Stimulated activated CD8-positive, alpha-beta memory T cell treated with anti-CD3 and anti-CD28 coated beads, Interleukin-7, amount 100 ng/mL, for 1 hour (primary cell): Measurements from ENCODE around the gene DCPS.
"Not testable (repeated sequence)": the region's sequence is repeated elsewhere in the genome, so short reads cannot be mapped to it uniquely, and the experiment has no call there.

Experiments used
- DNase-seq, 2 donors: peaks; one replicate each; pipeline ENCODE4 v3.0.0-alpha.2; 2020; ENCODE audit warnings: low read depth in 2 of 2

DCPS gene

DNA sequence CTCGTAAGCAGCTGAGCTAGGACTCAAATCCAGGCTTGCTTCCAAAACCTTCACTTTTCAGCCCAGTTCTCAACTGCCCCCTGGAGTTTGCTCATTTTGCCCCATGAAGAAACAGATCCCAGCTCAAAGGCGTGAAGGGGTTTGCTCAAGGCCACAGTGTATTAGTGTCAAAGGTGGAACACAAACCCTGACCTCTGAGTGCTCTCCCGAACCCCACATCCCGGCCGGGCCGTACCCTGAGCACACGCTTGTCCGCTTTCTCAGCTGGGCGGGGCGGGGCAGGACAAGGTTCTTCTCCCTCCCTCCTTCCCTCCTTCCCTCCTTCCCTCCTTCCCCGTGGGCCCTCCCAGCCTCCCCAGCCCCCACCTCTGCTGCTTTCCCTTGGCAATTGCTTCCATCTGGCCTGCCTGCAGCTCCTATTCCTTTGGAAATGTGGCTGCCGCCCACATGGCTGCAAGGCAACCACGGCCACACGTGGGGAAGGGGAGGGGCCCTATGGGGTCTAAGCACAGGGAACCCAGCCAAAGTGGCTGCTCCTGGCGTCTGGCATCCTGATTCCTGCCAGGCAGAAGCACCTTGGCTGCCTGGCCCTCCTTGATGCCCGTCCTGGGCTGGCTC lies 55.7 kb downstream of the DCPS start:
- DNase-seq: no peak

DNA sequence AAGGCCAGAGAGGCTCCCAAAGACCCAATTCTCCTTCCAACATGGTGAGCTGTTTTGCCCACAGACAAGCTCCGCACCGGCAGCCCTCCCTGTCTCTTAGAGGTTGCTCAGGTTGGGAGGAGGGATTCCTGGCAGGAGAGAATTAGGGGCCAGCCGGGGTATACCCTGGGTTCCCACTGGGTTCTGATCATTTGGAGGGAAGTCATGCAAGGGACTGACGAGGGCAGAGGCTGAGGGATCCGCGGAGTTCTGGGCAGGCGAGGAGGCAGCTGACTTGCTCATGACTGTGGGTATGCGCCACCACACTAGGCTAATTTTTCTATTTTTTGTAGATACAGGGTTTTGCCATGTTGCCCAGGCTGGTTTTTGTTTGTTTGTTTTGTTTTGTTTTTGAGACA lies 56.2 kb downstream of the DCPS start:
- DNase-seq: no peak

DNA sequence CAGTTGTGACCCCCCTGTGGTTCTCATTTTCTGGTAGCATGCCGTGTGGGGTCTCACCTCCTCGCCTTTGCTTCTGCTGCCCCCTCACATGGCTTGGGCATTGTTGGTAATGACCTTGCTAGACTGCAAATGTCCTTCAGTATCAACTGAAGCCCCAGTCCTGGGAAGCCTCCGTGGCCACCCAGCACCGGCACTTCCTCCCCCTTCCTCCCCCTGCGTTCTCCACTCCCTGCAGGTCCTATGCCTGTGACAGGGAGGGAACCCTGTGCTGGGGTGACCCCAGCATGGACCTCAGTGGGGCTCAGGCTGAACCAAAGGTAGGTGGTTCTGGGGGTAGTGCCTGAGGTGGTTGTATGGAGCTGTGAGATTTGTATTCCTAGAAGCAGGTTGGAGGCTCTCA lies 57.5 kb downstream of the DCPS start:
- no peak for DNase-seq

DNA sequence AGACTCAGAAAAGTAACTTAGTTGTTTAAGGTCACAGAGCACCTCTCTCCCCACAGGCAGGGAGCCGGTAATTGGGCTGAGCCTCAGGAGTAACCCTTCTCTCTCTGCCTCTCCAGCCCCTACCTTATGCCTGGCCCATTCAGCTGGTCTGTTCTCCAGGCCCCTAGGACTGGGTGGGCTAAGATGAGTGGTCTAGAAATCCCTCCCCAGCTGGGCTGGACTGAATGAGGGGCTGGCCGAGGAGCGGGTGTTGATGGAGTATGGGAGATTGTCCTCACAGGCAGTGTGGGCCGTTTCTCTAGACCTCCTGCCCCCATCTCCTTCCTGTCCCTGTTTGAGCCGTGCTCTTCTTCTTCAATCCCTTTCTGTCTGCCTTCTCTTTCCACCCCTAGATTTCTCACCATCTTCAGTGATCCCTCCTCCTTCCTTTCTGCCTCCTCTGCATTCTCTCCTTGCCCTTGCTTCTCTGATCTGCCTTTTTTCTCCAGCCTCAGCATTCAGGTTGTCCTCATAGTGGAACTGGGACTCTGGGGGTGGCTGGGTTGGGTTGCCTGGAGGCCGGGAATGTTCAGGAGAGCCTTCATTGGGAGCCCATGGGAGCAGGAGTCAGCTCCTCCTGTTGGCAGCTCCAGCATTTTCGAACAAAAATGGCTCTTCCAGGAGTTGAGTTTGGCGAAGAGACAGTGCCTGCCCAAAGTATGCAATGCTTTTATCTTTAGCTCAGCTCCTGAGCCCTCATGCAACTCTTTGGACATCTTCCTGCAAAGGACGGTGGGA lies 59.2 kb downstream of the DCPS start:
- DNase-seq: no peak

DNA sequence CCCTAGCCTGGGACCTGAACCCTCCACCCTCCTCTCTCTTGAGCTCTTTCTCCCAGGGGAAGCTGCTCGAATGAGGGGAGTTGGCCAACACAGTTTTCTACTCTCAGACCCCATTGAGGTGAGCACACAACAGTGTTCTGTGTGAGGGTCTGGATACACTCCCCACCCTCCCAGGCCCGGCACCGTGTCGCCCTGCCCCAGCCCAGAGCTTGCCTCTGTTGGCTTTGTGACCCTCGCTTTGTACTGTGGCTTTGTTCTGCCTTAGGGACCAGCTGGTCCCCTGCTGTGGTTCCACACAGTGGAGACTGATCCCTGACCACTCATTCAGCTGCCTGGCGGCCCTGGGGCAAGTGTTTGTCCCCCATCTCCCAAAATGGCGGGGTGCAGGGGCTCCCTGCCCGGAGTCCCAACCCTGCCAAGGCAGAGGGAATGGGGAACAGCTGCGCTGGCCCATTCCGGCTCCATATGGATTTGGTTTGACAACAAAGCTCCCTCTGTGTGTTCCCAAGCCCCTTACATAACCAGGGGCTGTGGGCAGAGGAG lies 59.9 kb downstream of the DCPS start:
- DNase-seq: no peak

DNA sequence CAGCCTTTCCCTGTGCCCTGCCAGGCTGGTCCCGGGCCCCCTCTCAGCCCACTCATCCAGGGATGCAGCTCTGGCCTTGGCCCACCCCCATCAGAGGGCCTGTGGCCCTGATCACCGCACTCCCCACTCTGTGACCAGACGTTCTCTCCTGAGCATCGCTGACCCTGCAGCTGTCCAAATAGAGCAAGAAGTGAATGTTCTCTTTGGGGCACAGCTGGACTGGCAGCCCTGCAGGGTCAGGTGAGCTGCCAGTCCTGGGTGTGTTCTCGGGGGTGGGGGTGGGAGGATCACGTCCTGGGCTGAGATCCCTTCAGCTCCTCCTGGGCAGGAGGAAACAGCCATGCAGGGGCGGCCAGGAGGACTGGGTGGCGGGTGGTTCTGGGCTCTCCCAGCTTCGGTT lies 60.9 kb downstream of the DCPS start:
- DNase-seq: not testable (repeated sequence)

DNA sequence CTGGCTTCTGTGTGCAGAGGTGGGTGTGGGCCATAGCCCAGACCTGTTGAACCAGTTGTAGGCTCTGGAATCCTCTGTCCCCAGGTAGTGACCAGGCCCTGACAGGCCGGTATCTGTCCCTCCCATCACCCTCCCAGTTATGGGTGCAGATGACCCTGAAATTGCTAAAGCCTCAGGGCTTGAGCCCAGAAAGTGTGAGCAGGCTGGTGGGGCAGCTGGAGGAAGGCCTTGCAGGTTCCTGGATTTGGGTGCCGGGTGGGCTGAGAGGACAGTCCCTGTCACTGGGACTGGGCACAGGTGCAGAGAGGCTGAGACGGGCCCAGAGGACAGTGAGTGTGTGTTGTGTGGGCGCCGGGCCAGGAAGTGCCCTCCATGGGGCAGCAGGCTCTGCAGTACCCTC lies 61.6 kb downstream of the DCPS start:
- not testable (repeated sequence) for DNase-seq

DNA sequence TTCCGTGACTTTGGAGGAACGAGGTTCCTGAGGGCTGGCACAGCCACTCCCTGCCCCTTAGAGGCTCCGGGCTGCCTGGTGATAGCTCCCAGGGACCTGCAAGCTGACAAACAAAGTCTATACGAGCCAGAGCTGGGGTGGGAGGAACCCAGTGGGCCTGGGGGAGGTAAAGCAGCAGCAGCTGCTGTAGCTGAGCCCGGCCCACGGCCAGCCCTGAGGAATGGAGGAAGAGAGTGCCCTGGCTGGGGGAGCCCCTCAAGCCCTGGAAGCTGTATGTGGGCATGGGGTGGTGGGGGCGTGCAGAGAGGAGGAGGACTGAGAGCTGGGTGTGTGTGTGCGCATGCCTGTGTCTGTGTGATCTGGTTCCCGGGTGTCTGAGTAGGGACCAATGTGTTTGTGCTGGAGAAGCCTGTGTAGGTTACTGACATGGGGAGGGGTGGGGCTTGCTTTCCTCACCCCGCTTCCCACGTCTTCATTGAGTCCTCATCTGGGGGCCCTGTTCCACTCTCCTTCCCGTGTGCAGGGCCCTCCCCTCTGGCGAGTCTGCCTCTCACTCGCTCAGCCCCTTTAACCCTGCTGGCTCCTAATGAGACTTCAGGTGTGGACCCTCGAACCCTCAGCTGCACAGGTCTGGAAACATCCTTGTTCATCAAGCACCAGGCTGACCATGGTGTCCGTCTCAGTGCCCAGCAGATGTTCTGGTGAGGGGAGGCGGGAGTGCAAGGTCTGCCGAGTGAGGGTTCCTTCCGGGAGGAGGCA lies 62.4 kb downstream of the DCPS start:
- DNase-seq: no peak

DNA sequence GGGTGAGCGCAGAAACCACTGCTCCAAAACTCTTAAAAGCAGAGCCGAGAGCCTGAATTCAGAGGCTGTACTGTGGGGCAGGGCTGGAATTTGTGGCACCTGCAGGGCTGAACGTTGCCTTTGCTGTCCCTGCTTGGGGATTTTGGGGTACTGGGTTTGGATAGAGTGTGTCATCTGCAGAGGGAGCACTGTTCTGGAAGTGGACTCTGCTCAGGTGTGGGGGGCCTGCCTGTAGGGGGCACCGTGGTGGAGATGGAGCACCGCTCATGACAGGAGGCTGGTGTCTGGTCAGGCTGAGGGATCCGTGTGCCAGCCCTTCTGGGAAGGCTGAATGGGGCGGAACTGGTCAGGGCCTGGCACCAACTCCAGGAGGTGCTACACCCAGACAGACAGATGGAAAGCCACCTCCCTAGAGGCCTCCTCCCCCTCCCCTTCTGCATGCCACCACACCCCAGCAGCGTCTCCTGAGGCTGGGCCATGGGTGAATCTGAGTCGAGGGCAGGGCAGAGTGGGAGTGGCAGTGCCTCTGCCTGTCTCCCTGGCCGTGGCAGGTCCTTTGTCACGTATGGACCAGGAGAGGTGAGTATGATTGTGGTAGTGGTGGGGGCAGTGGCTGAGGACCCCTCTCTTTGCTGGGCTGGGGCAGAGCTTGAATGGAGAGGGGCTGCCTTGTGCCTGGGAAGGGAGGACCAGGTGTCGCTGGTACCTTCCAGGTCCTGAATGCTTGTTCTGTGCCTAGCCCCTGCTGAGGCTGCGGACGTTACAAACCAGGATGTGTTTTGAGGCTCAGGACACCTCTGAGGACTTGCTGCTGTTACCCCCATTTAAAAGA lies 63.2 kb downstream of the DCPS start:
- DNase-seq: not testable (repeated sequence)

DNA sequence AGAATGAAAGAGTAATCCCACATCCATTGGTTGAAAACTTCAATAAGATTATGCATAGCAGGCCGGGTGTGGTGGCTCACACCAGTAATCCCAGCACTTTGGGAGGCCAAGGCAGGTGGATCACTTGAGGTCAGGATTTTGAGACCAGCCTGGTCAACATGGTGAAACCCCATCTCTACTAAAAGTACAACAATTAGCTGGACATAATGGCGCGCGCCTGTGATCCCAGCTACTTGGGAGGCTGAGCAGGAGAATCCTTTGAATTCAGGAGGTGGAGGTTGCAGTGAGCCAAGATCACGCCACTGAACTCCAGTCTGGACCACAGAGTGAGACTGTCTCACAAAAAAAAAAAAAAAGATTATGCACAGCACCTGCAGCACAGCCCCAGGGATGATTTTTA lies 63.9 kb downstream of the DCPS start:
- not testable (repeated sequence) for DNase-seq

DNA sequence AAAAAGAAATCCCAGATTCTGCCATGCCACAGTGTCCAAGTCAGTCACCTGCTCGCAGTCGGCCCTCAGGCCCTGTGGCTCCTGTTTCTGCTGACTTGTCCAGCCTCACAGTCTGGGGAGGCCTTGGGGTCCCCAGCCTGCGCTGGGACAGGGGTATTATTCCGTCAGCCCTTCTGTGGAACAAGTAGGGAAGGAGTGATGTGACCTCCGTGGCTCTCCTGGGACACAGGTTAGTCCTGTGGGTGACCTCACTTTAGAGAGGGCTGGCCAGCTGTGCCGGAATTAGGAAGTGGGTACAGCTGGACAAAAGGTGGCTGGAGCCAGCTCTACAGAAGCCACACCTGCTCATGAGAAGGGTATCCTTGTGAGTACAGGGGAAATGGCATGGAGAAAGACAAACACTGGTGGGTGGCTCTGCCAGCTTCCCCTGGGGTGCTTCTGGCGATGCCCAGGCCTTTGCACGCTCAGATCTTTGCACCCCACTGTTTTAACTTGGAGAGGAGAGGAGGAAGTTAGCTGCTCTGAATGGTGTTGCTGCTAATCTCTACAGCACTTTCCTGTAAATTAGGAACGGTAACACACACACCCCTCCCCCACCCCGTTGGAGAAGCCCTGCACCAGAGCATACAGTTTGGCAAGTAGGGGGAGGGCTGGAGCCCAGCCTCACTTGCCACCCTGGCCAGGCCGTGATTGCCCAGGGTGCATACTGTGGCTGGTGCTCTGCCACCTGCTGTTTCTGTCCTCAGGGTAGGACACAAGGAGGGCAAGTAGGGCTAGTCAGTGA lies 64.7 kb downstream of the DCPS start:
- not testable (repeated sequence) for DNase-seq

DNA sequence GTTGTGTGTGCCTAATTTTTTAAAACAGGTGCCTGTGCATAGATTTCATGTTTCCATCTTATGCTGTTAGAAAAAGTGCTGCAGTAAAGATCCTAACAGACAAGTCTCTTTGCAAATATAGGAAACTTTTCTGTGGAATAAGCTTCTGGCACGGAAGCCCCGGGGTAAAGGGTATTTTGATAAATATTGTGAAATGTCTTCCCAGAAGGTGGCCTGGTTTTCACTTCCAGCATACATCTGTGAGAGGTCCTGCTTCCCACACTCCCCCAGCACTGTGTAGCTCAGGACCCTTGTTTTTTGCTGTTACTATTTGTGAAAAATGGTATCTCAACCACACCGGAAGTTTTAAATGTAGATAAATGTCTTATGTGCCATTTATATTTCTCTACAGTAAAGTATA lies 66.2 kb downstream of the DCPS start:
- DNase-seq: no peak

DNA sequence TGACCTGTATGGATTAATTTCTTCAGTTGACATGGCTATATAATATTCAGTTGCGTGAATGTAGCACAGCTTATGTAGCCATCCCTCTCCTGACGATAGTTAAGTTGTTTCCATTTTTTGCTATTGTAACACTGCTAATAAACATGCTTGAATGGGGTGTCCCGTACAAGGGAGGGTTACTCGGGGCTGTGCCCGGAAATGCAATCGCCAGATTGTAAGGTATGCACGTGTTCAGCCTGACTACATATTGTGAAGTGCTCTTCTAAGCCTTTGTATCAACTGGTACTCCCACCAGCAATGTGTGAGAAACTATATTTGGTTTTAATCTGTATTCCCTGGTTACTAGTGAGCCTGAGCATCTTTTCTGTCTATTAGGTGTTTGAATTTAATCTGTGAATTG lies 67.7 kb downstream of the DCPS start:
- no peak for DNase-seq

DNA sequence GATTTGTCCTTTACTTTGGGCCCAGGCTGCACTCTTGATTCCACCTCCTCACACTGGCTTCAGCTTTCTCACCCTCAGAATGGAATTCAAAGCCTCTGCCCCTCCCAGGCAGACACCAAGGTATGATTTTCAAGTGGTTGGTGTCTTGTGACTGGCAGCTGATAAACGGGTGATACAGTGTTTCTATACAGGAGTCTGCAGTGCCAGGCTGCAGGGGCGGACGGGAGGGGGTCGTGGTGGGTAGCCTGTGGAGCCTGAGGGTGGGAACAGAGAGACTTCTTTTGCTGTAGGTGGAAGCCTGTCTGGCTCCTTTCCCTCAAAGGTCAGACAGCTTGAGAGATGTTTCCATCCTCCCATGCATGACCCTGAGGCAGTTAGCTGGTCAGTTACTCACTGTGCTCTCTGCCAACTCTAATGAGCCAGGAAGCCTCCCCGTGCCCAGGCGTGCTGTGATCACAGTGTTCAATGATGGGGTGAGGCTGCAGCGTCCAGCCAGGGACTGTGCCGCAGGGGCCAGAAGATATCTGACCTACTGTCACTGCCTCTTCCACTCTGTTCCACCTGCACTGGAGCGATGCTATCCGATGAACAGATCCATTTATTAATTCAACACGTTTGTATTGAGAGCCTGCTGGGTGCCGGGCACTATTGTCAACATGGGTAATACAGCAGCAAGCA lies 69.7 kb downstream of the DCPS start:
- not testable (repeated sequence) for DNase-seq

DNA sequence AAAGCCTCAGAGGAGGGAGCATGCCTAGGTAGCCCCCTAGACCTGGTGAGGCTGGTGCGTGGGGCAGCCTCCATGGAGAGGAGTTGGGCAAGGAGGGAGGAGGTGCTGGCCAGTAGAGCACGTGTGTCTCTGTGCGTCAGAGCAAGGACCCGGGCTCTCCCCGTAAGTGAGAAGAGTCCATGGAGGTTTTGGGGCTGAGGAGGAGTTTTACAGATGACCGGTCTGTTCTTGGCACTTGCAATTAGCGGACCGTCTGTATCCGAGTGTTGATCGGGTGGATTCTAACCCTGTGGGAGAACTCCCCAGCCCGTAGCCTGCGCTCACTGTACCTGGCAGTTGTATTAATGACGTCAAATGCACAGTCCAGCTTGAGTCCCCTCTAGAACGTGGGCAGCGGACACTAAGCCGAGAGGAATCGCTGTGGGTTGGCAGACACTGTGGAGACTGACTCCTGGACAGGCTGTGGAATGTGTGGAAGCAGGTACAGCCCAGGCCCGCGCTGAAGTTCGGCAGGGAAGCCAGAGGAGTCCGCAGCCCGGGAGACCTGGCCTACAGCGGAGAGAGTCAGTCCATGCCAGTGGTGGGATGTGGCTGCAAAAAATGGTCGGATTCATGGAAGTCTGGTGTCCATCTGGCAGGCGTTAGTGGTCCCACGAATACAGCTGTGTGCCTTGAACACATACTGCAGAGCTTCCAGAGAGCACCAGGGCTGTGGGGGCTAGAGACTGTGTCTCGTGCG lies 70.9 kb downstream of the DCPS start:
- DNase-seq: not testable (repeated sequence)

DNA sequence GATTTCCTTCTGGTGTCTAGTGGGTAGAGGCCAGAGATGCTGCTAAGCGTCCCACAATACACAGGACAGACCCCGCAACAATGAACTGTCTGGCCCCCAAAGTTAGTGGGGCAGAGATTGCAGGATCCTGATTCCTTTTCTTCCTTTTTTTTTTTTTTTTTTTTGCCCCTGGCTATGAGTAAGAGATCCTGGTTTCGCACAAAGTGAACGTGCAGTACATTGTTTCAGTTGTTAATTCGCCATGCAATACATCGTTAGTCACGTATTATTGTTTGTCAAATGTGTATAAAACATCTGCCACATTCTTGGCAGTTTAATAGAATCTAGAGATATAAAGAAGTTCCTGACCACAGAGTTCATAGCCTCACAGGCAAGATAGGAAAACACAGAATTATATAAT lies 71.9 kb downstream of the DCPS start:
- DNase-seq: no peak

DNA sequence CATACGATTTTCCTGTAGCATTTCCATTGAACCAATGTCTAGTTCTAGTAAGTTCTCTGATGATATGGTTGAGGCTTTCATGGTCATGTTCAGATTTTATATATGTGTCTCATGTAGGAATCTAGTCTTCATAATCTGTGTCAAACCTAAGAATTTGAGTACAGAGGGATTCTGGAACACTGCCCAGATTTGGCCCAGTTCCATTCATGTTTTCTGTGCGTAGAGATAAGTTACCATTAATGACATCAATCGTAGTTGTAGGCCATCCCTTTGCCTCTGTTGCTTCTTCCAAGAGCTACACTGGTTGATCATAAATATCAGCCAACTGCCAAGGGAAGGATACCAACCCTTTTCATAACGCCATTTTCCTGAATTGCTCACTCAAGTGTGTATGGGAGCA lies 74.9 kb downstream of the DCPS start:
- DNase-seq: no peak

DNA sequence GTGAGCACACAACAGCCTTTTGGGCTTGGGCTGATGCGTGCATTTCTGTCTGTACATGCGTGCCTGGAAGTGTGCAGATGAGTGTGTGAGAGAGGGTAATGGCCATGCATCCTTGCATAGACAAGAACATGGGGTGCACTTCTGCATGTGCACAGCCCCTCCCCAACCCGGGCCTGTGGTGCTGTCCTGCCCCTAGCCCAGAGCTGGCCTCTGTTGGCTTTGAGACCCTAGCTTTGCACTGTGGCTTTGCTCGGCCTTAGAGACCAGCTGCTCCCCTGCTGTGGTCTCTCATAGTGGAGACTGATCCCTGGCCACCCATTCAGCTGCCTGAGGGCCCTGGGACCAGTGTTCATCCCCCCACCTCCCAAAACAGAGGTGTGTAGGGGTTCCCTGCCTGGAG lies 77.0 kb downstream of the DCPS start:
- no peak for DNase-seq

DNA sequence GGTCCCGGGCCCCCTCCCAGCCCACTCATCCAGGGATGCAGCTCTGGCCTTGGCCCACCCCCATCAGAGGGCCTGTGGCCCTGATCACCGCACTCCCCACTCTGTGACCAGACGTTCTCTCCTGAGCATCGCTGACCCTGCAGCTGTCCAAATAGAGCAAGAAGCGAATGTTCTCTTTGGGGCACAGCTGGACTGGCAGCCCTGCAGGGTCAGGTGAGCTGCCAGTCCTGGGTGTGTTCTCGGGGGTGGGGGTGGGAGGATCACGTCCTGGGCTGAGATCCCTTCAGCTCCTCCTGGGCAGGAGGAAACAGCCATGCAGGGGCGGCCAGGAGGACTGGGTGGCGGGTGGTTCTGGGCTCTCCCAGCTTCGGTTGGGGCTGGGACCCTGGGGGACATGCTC lies 78.1 kb downstream of the DCPS start:
- not testable (repeated sequence) for DNase-seq

DNA sequence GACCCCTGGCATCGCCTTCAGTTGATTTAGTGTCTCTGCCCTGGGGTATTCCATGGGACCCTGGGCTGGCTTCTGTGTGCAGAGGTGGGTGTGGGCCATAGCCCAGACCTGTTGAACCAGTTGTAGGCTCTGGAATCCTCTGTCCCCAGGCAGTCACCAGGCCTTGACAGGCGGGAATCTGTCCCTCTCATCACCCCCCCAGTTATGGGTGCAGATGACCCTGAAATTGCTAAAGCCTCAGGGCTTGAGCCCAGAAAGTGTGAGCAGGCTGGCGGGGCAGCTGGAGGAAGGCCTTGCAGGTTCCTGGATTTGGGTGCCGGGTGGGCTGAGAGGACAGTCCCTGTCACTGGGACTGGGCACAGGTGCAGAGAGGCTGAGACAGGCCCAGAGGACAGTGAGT lies 78.8 kb downstream of the DCPS start:
- DNase-seq: not testable (repeated sequence)
